ENCODE measurements around the gene GOLGA6C.

The GOLGA6C gene

DNA sequence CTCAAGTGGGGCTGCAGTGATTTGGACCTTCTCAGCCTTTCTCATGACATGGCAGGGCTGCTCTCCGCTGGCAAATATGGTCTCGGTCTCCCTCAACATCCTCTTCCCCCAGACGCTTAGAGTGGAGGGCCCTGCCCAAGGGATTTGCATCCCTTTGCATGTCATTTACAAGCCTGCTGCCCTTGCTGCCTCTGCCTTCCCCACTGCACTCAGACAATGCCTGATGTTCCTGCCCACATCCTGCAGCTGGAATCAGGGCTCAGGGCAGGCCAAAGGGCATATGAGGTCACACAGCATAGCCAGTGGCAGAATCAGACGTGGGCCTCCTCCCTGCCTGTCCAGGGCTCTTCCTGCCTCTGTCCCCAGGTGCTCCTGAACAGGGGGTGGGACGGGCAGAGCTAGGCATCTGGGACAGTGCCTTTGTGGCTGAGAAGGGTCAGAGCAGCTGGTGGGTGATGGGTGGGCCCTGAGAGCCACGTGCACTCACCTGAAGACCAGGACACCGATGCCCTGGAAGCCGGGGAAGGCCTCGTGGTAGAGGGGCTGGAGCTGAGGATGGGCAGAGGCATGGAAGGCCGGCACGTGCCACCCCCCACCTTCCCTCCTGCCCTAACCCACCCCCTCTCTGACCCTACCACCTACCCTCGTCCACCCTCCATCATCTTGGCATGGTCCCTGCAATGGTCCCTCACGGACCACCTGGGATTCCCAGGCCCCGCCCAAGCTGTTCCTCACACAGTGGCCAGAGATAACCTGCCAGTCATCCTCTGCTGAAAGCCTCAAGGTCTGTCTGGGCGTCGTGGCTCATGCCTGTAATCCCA, 27.4 kb upstream of the GOLGA6C start:
- ChIA-PET CTCF (interaction anchor here (0.6 kb wide), 1 partner anchor 27 kb away, joined by 4 read pairs; no protein-coding TSS in a partner anchor), POLR2A (interaction anchor here (0.7 to 1.0 kb wide), 2 partner anchors 208 to 324 kb away, joined by 3 read pairs; partner anchors contain the start of genes FAM219B and PPCDC)
- TF ChIP-seq L3MBTL2 (conservative IDR thresholded peaks at IDR 0.05) (no peak), ARNT (IDR thresholded peaks at IDR 0.05) (no peak), ZNF384 (IDR thresholded peaks at IDR 0.05) (no peak), FOXA1 (IDR thresholded peaks at IDR 0.05) (no peak), ELF4 (IDR thresholded peaks at IDR 0.05) (no peak), HDGF (IDR thresholded peaks at IDR 0.05; ENCODE audit: borderline replicate concordance) (no peak), SP1 (IDR thresholded peaks at IDR 0.05) (no peak), SUZ12 (IDR thresholded peaks at IDR 0.05) (no peak), NFRKB (IDR thresholded peaks at IDR 0.05) (no peak), FOXM1 (IDR thresholded peaks at IDR 0.05; ENCODE audit: borderline replicate concordance) (no peak), BHLHE40 (IDR thresholded peaks at IDR 0.05; ENCODE audit: borderline replicate concordance) (no peak), TARDBP (IDR thresholded peaks at IDR 0.05) (no peak), FOXK2 (IDR thresholded peaks at IDR 0.05) (no peak), LEF1 (IDR thresholded peaks at IDR 0.05; ENCODE audit: borderline replicate concordance) (no peak), PKNOX1 (IDR thresholded peaks at IDR 0.05) (no peak), CTBP1 (IDR thresholded peaks at IDR 0.05; ENCODE audit: borderline replicate concordance) (no peak)
- DNase-seq (ENCODE audit: extremely low spot score) = no peak

GRCh38 chr15:75231836-75232235, 26.3 kb upstream of the GOLGA6C start:
- ChIA-PET POLR2A (no interaction called here), CTCF (no interaction called here)
- no peak for TF ChIP-seq FOXK2 (IDR thresholded peaks at IDR 0.05)
- TF ChIP-seq FOXM1 (IDR thresholded peaks at IDR 0.05; ENCODE audit: borderline replicate concordance) = no peak
- no peak for TF ChIP-seq ARNT (IDR thresholded peaks at IDR 0.05)
- no peak for TF ChIP-seq NFRKB (IDR thresholded peaks at IDR 0.05)
- TF ChIP-seq PKNOX1 (IDR thresholded peaks at IDR 0.05) = no peak
- no peak for TF ChIP-seq ELF4 (IDR thresholded peaks at IDR 0.05)
- no peak for TF ChIP-seq TARDBP (IDR thresholded peaks at IDR 0.05)
- no peak for TF ChIP-seq HDGF (IDR thresholded peaks at IDR 0.05; ENCODE audit: borderline replicate concordance)
- DNase-seq (ENCODE audit: extremely low spot score) = no peak

DNA sequence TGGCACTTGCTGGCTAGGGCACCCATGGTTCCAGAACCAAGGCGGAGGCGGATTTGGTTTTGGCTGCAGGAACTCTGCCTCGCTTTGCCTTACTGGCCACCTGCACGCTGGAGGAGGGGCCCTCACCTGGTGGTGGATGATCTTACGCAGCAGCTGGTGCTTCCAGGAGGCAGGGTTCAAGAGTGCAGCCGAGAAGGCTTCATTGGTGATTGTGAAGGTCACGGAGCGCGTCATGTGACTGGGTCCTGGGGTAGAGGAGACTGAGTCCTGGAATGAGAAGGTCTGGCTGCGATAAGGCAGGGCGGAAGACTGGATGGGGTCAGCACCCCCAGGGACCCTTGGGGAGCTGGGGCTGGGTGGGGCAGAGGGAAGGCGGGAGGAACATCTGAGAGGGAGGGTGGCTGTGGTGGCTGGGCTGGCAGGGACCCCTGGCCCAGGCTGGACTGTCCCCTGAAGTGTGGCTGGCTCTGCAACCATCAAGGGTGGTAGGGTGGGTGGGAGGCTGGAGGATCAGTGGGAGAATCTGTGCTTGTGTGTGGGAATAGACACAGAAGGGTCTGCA, 25.8 kb upstream of the GOLGA6C start:
- DNase-seq (ENCODE audit: extremely low spot score) = no peak
- TF ChIP-seq ZNF384 (IDR thresholded peaks at IDR 0.05) = no peak
- no peak for TF ChIP-seq CTBP1 (IDR thresholded peaks at IDR 0.05; ENCODE audit: borderline replicate concordance)
- no peak for TF ChIP-seq HDGF (IDR thresholded peaks at IDR 0.05; ENCODE audit: borderline replicate concordance)
- no peak for TF ChIP-seq BHLHE40 (IDR thresholded peaks at IDR 0.05; ENCODE audit: borderline replicate concordance)
- no peak for TF ChIP-seq L3MBTL2 (conservative IDR thresholded peaks at IDR 0.05)
- no peak for TF ChIP-seq SUZ12 (IDR thresholded peaks at IDR 0.05)
- no peak for TF ChIP-seq ELF4 (IDR thresholded peaks at IDR 0.05)
- no peak for TF ChIP-seq FOXM1 (IDR thresholded peaks at IDR 0.05; ENCODE audit: borderline replicate concordance)
- no peak for TF ChIP-seq FOXK2 (IDR thresholded peaks at IDR 0.05)
- no peak for TF ChIP-seq ARNT (IDR thresholded peaks at IDR 0.05)
- TF ChIP-seq FOXA1 (IDR thresholded peaks at IDR 0.05) = no peak
- TF ChIP-seq NFRKB (IDR thresholded peaks at IDR 0.05) = no peak
- no peak for TF ChIP-seq PKNOX1 (IDR thresholded peaks at IDR 0.05)
- TF ChIP-seq TARDBP (IDR thresholded peaks at IDR 0.05) = no peak
- TF ChIP-seq SP1 (IDR thresholded peaks at IDR 0.05) = no peak
- no peak for TF ChIP-seq LEF1 (IDR thresholded peaks at IDR 0.05; ENCODE audit: borderline replicate concordance)
- ChIA-PET POLR2A (no interaction called here), CTCF (no interaction called here)

GRCh38 chr15:75232826-75233503, 25.2 kb upstream of the GOLGA6C start:
- POLR2A ChIA-PET = no interaction called here
- TF ChIP-seq ELF4 (IDR thresholded peaks at IDR 0.05) = no peak
- TF ChIP-seq PKNOX1 (IDR thresholded peaks at IDR 0.05) = no peak
- no peak for TF ChIP-seq BHLHE40 (IDR thresholded peaks at IDR 0.05; ENCODE audit: borderline replicate concordance)
- no peak for TF ChIP-seq FOXK2 (IDR thresholded peaks at IDR 0.05)
- TF ChIP-seq LEF1 (IDR thresholded peaks at IDR 0.05; ENCODE audit: borderline replicate concordance) = no peak
- TF ChIP-seq L3MBTL2 (conservative IDR thresholded peaks at IDR 0.05) = no peak
- no peak for TF ChIP-seq TARDBP (IDR thresholded peaks at IDR 0.05)
- no peak for TF ChIP-seq NFRKB (IDR thresholded peaks at IDR 0.05)
- TF ChIP-seq ZNF384 (IDR thresholded peaks at IDR 0.05) = no peak
- no peak for TF ChIP-seq SUZ12 (IDR thresholded peaks at IDR 0.05)
- no peak for TF ChIP-seq CTBP1 (IDR thresholded peaks at IDR 0.05; ENCODE audit: borderline replicate concordance)
- no peak for TF ChIP-seq FOXM1 (IDR thresholded peaks at IDR 0.05; ENCODE audit: borderline replicate concordance)
- no peak for TF ChIP-seq FOXA1 (IDR thresholded peaks at IDR 0.05)
- no peak for TF ChIP-seq HDGF (IDR thresholded peaks at IDR 0.05; ENCODE audit: borderline replicate concordance)
- no peak for TF ChIP-seq ARNT (IDR thresholded peaks at IDR 0.05)
- no peak for TF ChIP-seq SP1 (IDR thresholded peaks at IDR 0.05)
- CTCF ChIA-PET = no interaction called here
- no peak for DNase-seq (ENCODE audit: extremely low spot score)
